Right renal pelvis (tissue), 4 donors: ENCODE data around the gene CCL25. TPM values are rescaled to one million over a fixed set of nuclear protein-coding genes. Genes with fewer than 3 reads are reported as not detected.
"Not testable (repeated sequence)": the region's sequence is repeated elsewhere in the genome, so short reads cannot be mapped to it uniquely, and the experiment has no call there.

ENCODE experiments used
- DNase-seq, 4 donors: peaks; one replicate each; pipeline ENCODE4 v3.0.0-alpha.2; 2013; ENCODE audit warnings: low read depth in 4 of 4, low spot score in 3 of 4, missing footprints in 1 of 4
- polyA plus RNA-seq, 4 donors: library from polyadenylated mRNA; unstranded; fragments of 120-200 nt; gene quantifications; one replicate each; pipeline ENCODE4 v1.2.1, GENCODE V29; 2013; ENCODE audit not compliant: insufficient read length in 4 of 4

Gene CCL25
- under 1 TPM in 3 of 4 donors, not detected in 1; 0.39 to 0.73 (median 0.57) TPM for polyA plus RNA-seq

GRCh38 chr19:8052464-8052859, at the start of gene CCL25:
Gene CCL25 (plus strand): TSS chr19:8052760. CDS start chr19:8053050, 290 bp downstream.
- no peak for DNase-seq

GRCh38 chr19:8004001-8004400, 48.6 kb upstream of the CCL25 start:
- no peak for DNase-seq

- DNase-seq, result no peak
Observed at GRCh38 chr19:8004723-8005513, 47.6 kb upstream of the CCL25 start.

GRCh38 chr19:8005534-8006256, 46.9 kb upstream of the CCL25 start, which contains the start of gene ELAVL1:
Gene ELAVL1 (minus strand): TSS chr19:8005641. CDS start chr19:7991815, 13,826 bp downstream.
- peak; percentile 79 to 83 (median 80) for DNase-seq

- DNase-seq, result no peak
Observed at GRCh38 chr19:8017808-8018207, 34.8 kb upstream of the CCL25 start.

- no peak for DNase-seq
Observed at GRCh38 chr19:8020681-8021080, 31.9 kb upstream of the CCL25 start.

GRCh38 chr19:8021374-8021773, 31.2 kb upstream of the CCL25 start:
- DNase-seq, result no peak

- DNase-seq, result no peak
Observed at GRCh38 chr19:8022275-8022674, 30.3 kb upstream of the CCL25 start.

GRCh38 chr19:8023371-8023770, 29.2 kb upstream of the CCL25 start:
- no peak for DNase-seq

GRCh38 chr19:8024256-8024655, 28.3 kb upstream of the CCL25 start:
- not testable (repeated sequence) for DNase-seq

GRCh38 chr19:8025316-8025715, 27.2 kb upstream of the CCL25 start:
- DNase-seq, result no peak

GRCh38 chr19:8028951-8029491, 23.5 kb upstream of the CCL25 start:
- peak in 2 of 4 donors; percentile 29 to 48 for DNase-seq

- no peak for DNase-seq
Observed at GRCh38 chr19:8030960-8031359, 21.6 kb upstream of the CCL25 start.

- DNase-seq, result not testable (repeated sequence)
Observed at GRCh38 chr19:8033287-8034177, 19.0 kb upstream of the CCL25 start.

- no peak for DNase-seq
Observed at GRCh38 chr19:8034178-8034525, 18.4 kb upstream of the CCL25 start.

- DNase-seq, result no peak
Observed at GRCh38 chr19:8036434-8037099, 16.0 kb upstream of the CCL25 start.

- DNase-seq, result no peak
Observed at GRCh38 chr19:8038815-8039214, 13.7 kb upstream of the CCL25 start.

GRCh38 chr19:8039231-8039630, 13.3 kb upstream of the CCL25 start:
- DNase-seq, result no peak

GRCh38 chr19:8041531-8041931, 11.0 kb upstream of the CCL25 start:
- no peak for DNase-seq

GRCh38 chr19:8042900-8043299, 9.7 kb upstream of the CCL25 start:
- no peak for DNase-seq
